Measurements from ENCODE around the gene ASIC4. TPM values are rescaled to one million over a fixed set of nuclear protein-coding genes. Genes with fewer than 3 reads are reported as not detected.

ASIC4 gene
- polyA plus RNA-seq, 1 experiment: not detected

GRCh38 chr2:219542931-219543595 is 28.8 kb downstream of the ASIC4 start:
- no peak for DNase-seq (ENCODE audit: low read depth, low spot score)
- no peak for TF ChIP-seq CTCF (IDR thresholded peaks at IDR 0.05; ENCODE audit: low read depth, low read length)
- CTCF ChIA-PET: interaction anchor here (1.0 to 4.4 kb wide), 4 partner anchors 17 to 101 kb away, joined by 5 to 30 read pairs (median 6); no protein-coding TSS in a partner anchor
- peak overlapping the region; percentile 75 for H3K4me3 ChIP-seq (ENCODE audit: low read depth, low read length)
- POLR2A ChIA-PET: interaction anchor here (1.2 to 1.6 kb wide), 4 partner anchors 9 to 55 kb away, joined by 5 to 10 read pairs (median 8); partner anchors contain the start of genes OBSL1 and STK11IP
- H3K27me3 ChIP-seq (ENCODE audit: control insufficient read depth, insufficient read depth, low read length): no peaks in the 10 kb centered on the region
- H3K27ac ChIP-seq (ENCODE audit: low read depth, low read length): peak overlapping the region; percentile 78
- H3K9me3 ChIP-seq (ENCODE audit: control insufficient read depth, insufficient read depth, low read length): no peaks in the 10 kb centered on the region; the same call in 1 of the 2 replicates

DNA sequence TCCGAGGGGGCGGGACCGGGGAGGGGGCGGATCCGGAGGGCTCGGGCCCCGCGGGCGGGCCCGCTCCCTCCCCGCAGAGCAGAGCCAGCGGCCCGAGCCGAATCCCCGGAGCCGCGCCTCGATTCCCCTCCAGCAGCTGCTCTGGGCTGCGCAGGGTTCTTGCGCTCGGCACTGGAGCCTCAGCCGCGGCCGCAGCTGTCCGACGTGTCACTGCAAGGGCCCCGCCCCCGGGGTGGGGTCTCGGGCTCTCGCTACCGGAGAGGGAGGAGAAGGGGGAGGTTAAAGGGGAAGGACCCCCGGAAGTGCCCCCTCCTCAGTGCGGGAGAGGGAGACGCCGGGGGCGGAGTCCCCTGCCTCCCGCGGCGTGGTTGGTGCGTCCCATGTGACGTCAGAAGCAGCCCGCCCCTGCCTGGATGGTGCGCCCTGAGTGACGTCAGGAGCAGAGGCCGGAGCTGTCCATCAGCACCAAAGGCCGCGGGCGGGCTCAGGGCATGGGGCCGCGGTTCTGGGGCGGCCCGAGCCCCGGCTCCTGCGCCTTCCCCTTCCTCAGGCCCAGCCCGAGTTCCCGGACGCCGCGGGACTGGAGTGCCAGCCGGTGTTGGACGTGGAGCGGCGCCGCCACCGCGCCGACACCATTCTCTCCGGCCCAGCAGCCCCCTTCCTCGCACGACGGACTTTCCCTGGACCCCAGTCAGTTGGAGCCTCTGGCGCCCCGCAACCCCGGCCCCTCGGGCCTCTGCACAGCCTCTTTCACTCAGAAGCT is 29.5 kb downstream of the ASIC4 start, which contains the start of the genes CHPF and TMEM198:
TSS of gene CHPF (minus strand) at position 214 of the 763 bp plus-strand sequence. CDS start 271 bp downstream, outside the sequence.
TSS of gene TMEM198 (plus strand) at position 433 of the 763 bp plus-strand sequence. CDS start 700 bp downstream, outside the sequence.
- CTCF ChIA-PET: interaction anchor here (0.7 to 4.4 kb wide), 5 partner anchors 14 to 98 kb away, joined by 3 to 30 read pairs (median 4); no protein-coding TSS in a partner anchor
- peak within 1 kb of the TSS; percentile 75 for H3K4me3 ChIP-seq (ENCODE audit: low read depth, low read length)
- POLR2A ChIA-PET: interaction anchor here (1.2 to 1.6 kb wide), 4 partner anchors 9 to 54 kb away, joined by 5 to 10 read pairs (median 8); partner anchors contain the start of genes OBSL1 and STK11IP
- no peaks in the 10 kb centered on the region for H3K27me3 ChIP-seq (ENCODE audit: control insufficient read depth, insufficient read depth, low read length)
- H3K9me3 ChIP-seq (ENCODE audit: control insufficient read depth, insufficient read depth, low read length): no peaks in the 10 kb centered on the region; the same call in 1 of the 2 replicates
- DNase-seq (ENCODE audit: low read depth, low spot score): peak; percentile 95
- TF ChIP-seq CTCF (IDR thresholded peaks at IDR 0.05; ENCODE audit: low read depth, low read length): no peak
- H3K27ac ChIP-seq (ENCODE audit: low read depth, low read length): peak within 1 kb of the TSS; percentile 78

- ChIA-PET CTCF (interaction anchor here (1.0 to 4.4 kb wide), 3 partner anchors 15 to 49 kb away, joined by 3 to 30 read pairs (median 4); no protein-coding TSS in a partner anchor), POLR2A (interaction anchor here (1.5 kb wide), 2 partner anchors 8 to 27 kb away, joined by 7 to 10 read pairs; partner anchors contain the start of gene OBSL1)
- DNase-seq (ENCODE audit: low read depth, low spot score): no peak
- no peak overlapping the region for H3K27ac ChIP-seq (ENCODE audit: low read depth, low read length)
- H3K27me3 ChIP-seq (ENCODE audit: control insufficient read depth, insufficient read depth, low read length): no peaks in the 10 kb centered on the region
- no peak for TF ChIP-seq CTCF (IDR thresholded peaks at IDR 0.05; ENCODE audit: low read depth, low read length)
- no peaks in the 10 kb centered on the region; the same call in 1 of the 2 replicates for H3K9me3 ChIP-seq (ENCODE audit: control insufficient read depth, insufficient read depth, low read length)
- H3K4me3 ChIP-seq (ENCODE audit: low read depth, low read length): peak overlapping the region; percentile 59
Observed at GRCh38 chr2:219544567-219544966, 30.3 kb downstream of the ASIC4 start.

- no peak for TF ChIP-seq CTCF (IDR thresholded peaks at IDR 0.05; ENCODE audit: low read depth, low read length)
- ChIA-PET POLR2A (no interaction called here), CTCF (interaction anchor here (1.0 to 4.4 kb wide), 3 partner anchors 15 to 26 kb away, joined by 3 to 30 read pairs (median 4); partner anchors contain the start of gene OBSL1)
- H3K9me3 ChIP-seq (ENCODE audit: control insufficient read depth, insufficient read depth, low read length): no peaks in the 10 kb centered on the region; the same call in 1 of the 2 replicates
- H3K27ac ChIP-seq (ENCODE audit: low read depth, low read length): no peak overlapping the region
- no peaks in the 10 kb centered on the region for H3K27me3 ChIP-seq (ENCODE audit: control insufficient read depth, insufficient read depth, low read length)
- H3K4me3 ChIP-seq (ENCODE audit: low read depth, low read length): no peak overlapping the region
- DNase-seq (ENCODE audit: low read depth, low spot score): no peak
Observed at GRCh38 chr2:219545295-219545942, 31.1 kb downstream of the ASIC4 start.

Data from AG04450 (cell line).